HepG2 (cell line): ENCODE data around the gene PGM2. TPM values are rescaled to one million over a fixed set of nuclear protein-coding genes. Genes with fewer than 3 reads are reported as not detected.

ENCODE experiments used
- ATAC-seq: fragments of 200-7000 bp; cut with Tn5 transposase; 3 replicates; pipeline ENCODE4 v1.9.1; 2020; ENCODE audit warnings: mild to moderate bottlenecking, moderate library complexity
- BruUV-seq: library from RNA; stranded (reverse); fragments of 400-500 nt; replicated peaks from 2 replicates; lab custom pipeline; 2021; lab: Mats Ljungman, UMichigan
- CTCF ChIA-PET: fragments of 300-600 bp; formaldehyde crosslinking; extraction: SDS; loops from one replicate; lab custom pipeline; 2021; ENCODE audit warnings: low total read pairs, inconsistent platforms, low intra/inter-chr PET ratio; lab: Yijun Ruan, JAX
- POLR2A ChIA-PET: fragments of 350-600 bp; sonication (Branson Sonifier 250); formaldehyde crosslinking; loops from one replicate; lab custom pipeline; 2020; ENCODE audit warnings: antibody characterized with exemption, inconsistent platforms; lab: Yijun Ruan, JAX
- DNase-seq: peaks from one replicate; pipeline ENCODE4 v3.0.0-alpha.2; 2015; ENCODE audit warnings: low spot score
- FAIRE-seq: peaks from 3 replicates; lab custom pipeline; 2011; peaks lifted over from hg19 to GRCh38; lab: Jason Lieb, UNC
- H2AFZ ChIP-seq: one replicate; pipeline ENCODE4 v1.6.1; 2011; ENCODE audit warnings: low read length, inconsistent platforms
- H3K27ac ChIP-seq: fragments of 300-600 bp; 3 replicates; pipeline ENCODE4 v1.8.0; 2011; ENCODE audit warnings: mixed run types, mild to moderate bottlenecking, mixed read lengths, low read length, inconsistent platforms; ENCODE audit not compliant: insufficient read depth; ENCODE audit errors: extremely low read length
- H3K27me3 ChIP-seq, 2 experiments: fragments of 200-600 bp in 1 of 2; 2 replicates in 1 of 2; 3 replicates in 1 of 2; pipeline versions ENCODE4 v1.6.0 to v1.8.0; 2011; ENCODE audit warnings: low read length in 2 of 2, mild to moderate bottlenecking in 2 of 2, moderate library complexity in 2 of 2, inconsistent platforms in 1 of 2; ENCODE audit not compliant: insufficient read depth in 2 of 2, control insufficient read depth in 1 of 2
- H3K36me3 ChIP-seq, 2 experiments: fragments of 200-600 bp in 1 of 2; replicated peaks in 1 of 2; 2 replicates in 1 of 2; 3 replicates in 1 of 2; pipeline versions ENCODE4 v1.5.1 to v1.8.0; 2011; ENCODE audit warnings: low read length in 2 of 2, inconsistent platforms in 1 of 2; ENCODE audit not compliant: insufficient read depth in 2 of 2, control insufficient read depth in 1 of 2
- H3K4me1 ChIP-seq: 2 replicates; pipeline ENCODE4 v1.5.1; 2012; ENCODE audit warnings: low read length, inconsistent platforms; ENCODE audit not compliant: insufficient read depth
- H3K4me2 ChIP-seq: 2 replicates; pipeline ENCODE4 v1.6.0; 2011; ENCODE audit warnings: low read depth, low read length, inconsistent platforms
- H3K4me3 ChIP-seq, 3 experiments: fragments of 200-600 bp in 1 of 3; sonication (generic), shearing (Covaris generic) in 1 of 3; replicated peaks in 1 of 3; 2 replicates each; pipeline ENCODE4 v1.5.1; 2011 to 2016; ENCODE audit warnings: low read length in 3 of 3, inconsistent platforms in 2 of 3, low read depth in 2 of 3, mild to moderate bottlenecking in 2 of 3, control low read depth in 1 of 3, mixed read lengths in 1 of 3; ENCODE audit not compliant: insufficient read depth in 1 of 3
- H3K79me2 ChIP-seq: one replicate; pipeline ENCODE4 v1.6.1; 2011; ENCODE audit warnings: low read length, inconsistent platforms; ENCODE audit not compliant: insufficient read depth
- H3K9ac ChIP-seq: 2 replicates; pipeline ENCODE4 v1.6.0; 2011; ENCODE audit warnings: mild to moderate bottlenecking, low read depth, low read length, inconsistent platforms; ENCODE audit not compliant: insufficient read depth
- H3K9me3 ChIP-seq: 2 replicates; pipeline ENCODE4 v1.5.1; 2012; ENCODE audit warnings: mild to moderate bottlenecking, low read length
- H4K20me1 ChIP-seq: 2 replicates; pipeline ENCODE4 v1.6.0; 2011; ENCODE audit warnings: inconsistent platforms, mild to moderate bottlenecking, low read length, moderate library complexity; ENCODE audit not compliant: insufficient read depth
- FLYWCH1 ChIP-seq: sonication (generic); formaldehyde crosslinking; IDR thresholded peaks from 2 replicates; pipeline ENCODE4 v1.8.1; 2023; ENCODE audit warnings: mild to moderate bottlenecking, missing genetic modification reagents
- SNAPC2 ChIP-seq: sonication (generic); formaldehyde crosslinking; IDR thresholded peaks from 2 replicates; pipeline ENCODE4 v1.8.1; 2022; ENCODE audit warnings: mild to moderate bottlenecking, missing genetic modification reagents
- WGBS: methylation state at CpG from one replicate; pipeline ENCODE4 v1.1.6; 2017; ENCODE audit warnings: low lambda C conversion rate; 5-methylcytosine and 5-hydroxymethylcytosine counted together
- in situ Hi-C: cut with HindIII; loops from 2 replicates; pipeline ENCODE4 v1.10.0; 2017; ENCODE audit warnings: low pct_unique_long_range_greater_than_20kb; ENCODE audit not compliant: extremely low pct_ligation_motif_present
- intact Hi-C: fragments of 100-400 bp; cut with micrococcal nuclease; formaldehyde crosslinking; loops from one replicate; pipeline ENCODE4 v1.10.0; 2022; ENCODE audit not compliant: unreplicated experiment
- polyA plus RNA-seq, 8 experiments: library from polyadenylated mRNA; depleted of rRNA in 3 of 8; stranded (reverse) in 7 of 8; unstranded in 1 of 8; fragments of >200 nt; fragmentation: Illumina TruSeq in 4 of 8; extraction: Trizol in 4 of 8; gene quantifications; 2 replicates each; pipeline versions ENCODE4 v1.2.1 to v1.2.3, GENCODE V29; 2011 to 2016; ENCODE audit warnings: low read depth in 4 of 8, missing spikeins in 1 of 8, mixed read lengths in 1 of 8; ENCODE audit not compliant: insufficient read depth in 1 of 8
- total RNA-seq, 5 experiments: library from RNA; depleted of rRNA; stranded (reverse); fragments of >200 nt; fragmentation: Illumina TruSeq; extraction: Trizol; gene quantifications; 2 replicates each; pipeline ENCODE4 v1.2.3, GENCODE V29; 2016; ENCODE audit warnings: low read depth in 1 of 5
- TF ChIP-seq, protein P1 (sequence below): sonication (generic); formaldehyde crosslinking; IDR thresholded peaks from 2 replicates; pipeline ENCODE4 v1.5.1; 2020; ENCODE audit warnings: mild to moderate bottlenecking, missing genetic modification reagents, moderate library complexity

Gene PGM2
- total and polyA plus RNA-seq, 2 of the 13 experiments (the other 11 are each of a cell fraction or from before 2014, with no cell fraction given): 14.6 to 36.9 TPM

GRCh38 chr4:37905533-37906169, 79.2 kb downstream of the PGM2 start:
- Histone ChIP-seq H2AFZ (no peak overlapping the region), H3K9ac (no peak overlapping the region), H3K4me2 (no peak overlapping the region), H3K36me3 (no peaks in the 10 kb centered on the region), H3K79me2 (no peaks in the 10 kb centered on the region), H3K4me1 (peaks cover 7% of the 10 kb centered on the region; the same call in 1 of the 2 replicates), H3K9me3 (no peaks in the 10 kb centered on the region), H4K20me1 (no peaks in the 10 kb centered on the region), H3K27ac (no peak overlapping the region), H3K4me3 (no peak overlapping the region), H3K27me3 (peaks cover 0 to 8% of the 10 kb centered on the region in 2 experiments; a peak in 2 of 5 replicates)
- BruUV-seq: no TSS peak
- intact Hi-C loops: no loop called here
- in situ Hi-C loops: no loop called here
- no peak for DNase-seq
- ChIA-PET POLR2A (no interaction called here), CTCF (no interaction called here)
- 17% methylated on average over 7 of the region's 7 CpGs for WGBS
- TF ChIP-seq SNAPC2 (CRISPR knock-in tag) (no peak), FLYWCH1 (no peak)
- TF ChIP-seq, protein P1, sequence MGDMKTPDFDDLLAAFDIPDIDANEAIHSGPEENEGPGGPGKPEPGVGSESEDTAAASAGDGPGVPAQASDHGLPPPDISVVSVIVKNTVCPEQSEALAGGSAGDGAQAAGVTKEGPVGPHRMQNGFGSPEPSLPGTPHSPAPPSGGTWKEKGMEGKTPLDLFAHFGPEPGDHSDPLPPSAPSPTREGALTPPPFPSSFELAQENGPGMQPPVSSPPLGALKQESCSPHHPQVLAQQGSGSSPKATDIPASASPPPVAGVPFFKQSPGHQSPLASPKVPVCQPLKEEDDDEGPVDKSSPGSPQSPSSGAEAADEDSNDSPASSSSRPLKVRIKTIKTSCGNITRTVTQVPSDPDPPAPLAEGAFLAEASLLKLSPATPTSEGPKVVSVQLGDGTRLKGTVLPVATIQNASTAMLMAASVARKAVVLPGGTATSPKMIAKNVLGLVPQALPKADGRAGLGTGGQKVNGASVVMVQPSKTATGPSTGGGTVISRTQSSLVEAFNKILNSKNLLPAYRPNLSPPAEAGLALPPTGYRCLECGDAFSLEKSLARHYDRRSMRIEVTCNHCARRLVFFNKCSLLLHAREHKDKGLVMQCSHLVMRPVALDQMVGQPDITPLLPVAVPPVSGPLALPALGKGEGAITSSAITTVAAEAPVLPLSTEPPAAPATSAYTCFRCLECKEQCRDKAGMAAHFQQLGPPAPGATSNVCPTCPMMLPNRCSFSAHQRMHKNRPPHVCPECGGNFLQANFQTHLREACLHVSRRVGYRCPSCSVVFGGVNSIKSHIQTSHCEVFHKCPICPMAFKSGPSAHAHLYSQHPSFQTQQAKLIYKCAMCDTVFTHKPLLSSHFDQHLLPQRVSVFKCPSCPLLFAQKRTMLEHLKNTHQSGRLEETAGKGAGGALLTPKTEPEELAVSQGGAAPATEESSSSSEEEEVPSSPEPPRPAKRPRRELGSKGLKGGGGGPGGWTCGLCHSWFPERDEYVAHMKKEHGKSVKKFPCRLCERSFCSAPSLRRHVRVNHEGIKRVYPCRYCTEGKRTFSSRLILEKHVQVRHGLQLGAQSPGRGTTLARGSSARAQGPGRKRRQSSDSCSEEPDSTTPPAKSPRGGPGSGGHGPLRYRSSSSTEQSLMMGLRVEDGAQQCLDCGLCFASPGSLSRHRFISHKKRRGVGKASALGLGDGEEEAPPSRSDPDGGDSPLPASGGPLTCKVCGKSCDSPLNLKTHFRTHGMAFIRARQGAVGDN (CRISPR knock-in tag): no peak
- no peak for ATAC-seq
- FAIRE-seq: no peak
